NT2/D1 (cell line): ENCODE results near the gene RNFT2.
"Not testable (repeated sequence)": the region's sequence is repeated elsewhere in the genome, so short reads cannot be mapped to it uniquely, and the experiment has no call there.

Source experiments
- DNase-seq: peaks from one replicate; pipeline ENCODE4 v3.0.0-alpha.2; 2011; ENCODE audit warnings: low read depth, low spot score
- H3K27me3 ChIP-seq: 2 replicates; pipeline ENCODE4 v1.6.0; 2011; ENCODE audit warnings: mild to moderate bottlenecking; ENCODE audit not compliant: insufficient read length, insufficient read depth
- H3K36me3 ChIP-seq: 2 replicates; pipeline ENCODE4 v1.6.1; 2011; ENCODE audit warnings: mild to moderate bottlenecking, low read length, mixed read lengths; ENCODE audit not compliant: insufficient read depth, insufficient read length
- H3K4me1 ChIP-seq: 2 replicates; pipeline ENCODE4 v1.5.1; 2011; ENCODE audit not compliant: insufficient read depth, insufficient read length
- H3K4me3 ChIP-seq: 2 replicates; pipeline ENCODE4 v1.5.1; 2011; ENCODE audit warnings: low read depth; ENCODE audit not compliant: insufficient read length
- H3K9ac ChIP-seq: 2 replicates; pipeline ENCODE4 v1.6.0; 2011; ENCODE audit warnings: low read depth; ENCODE audit not compliant: insufficient read length
- H3K9me3 ChIP-seq: 2 replicates; pipeline ENCODE4 v1.5.1; 2011; ENCODE audit warnings: mild to moderate bottlenecking, low read length; ENCODE audit not compliant: insufficient read depth
- SUZ12 ChIP-seq: IDR thresholded peaks from 2 replicates; pipeline ENCODE4 v1.6.1; 2011; ENCODE audit not compliant: insufficient read length, insufficient read depth; ENCODE audit errors: extremely low read depth
- YY1 ChIP-seq: IDR thresholded peaks from 2 replicates; pipeline ENCODE4 v1.6.1; 2011; ENCODE audit not compliant: insufficient read length, insufficient read depth
- ZNF274 ChIP-seq: IDR thresholded peaks from 2 replicates; pipeline ENCODE4 v1.6.1; 2011; ENCODE audit warnings: mild to moderate bottlenecking, low read depth, low read length

Gene RNFT2

GRCh38 chr12:116749884-116750283, 11.8 kb downstream of the RNFT2 start:
- Histone ChIP-seq H3K9me3 (no peaks in the 10 kb centered on the region), H3K27me3 (no peaks in the 10 kb centered on the region), H3K4me3 (no peak overlapping the region), H3K9ac (no peak overlapping the region), H3K36me3 (peaks cover 14% of the 10 kb centered on the region), H3K4me1 (no peaks in the 10 kb centered on the region)
- TF ChIP-seq ZNF274 (no peak), YY1 (no peak), SUZ12 (no peak)
- DNase-seq, result no peak

GRCh38 chr12:116750298-116750697, 12.2 kb downstream of the RNFT2 start:
- H3K27me3 ChIP-seq, result no peaks in the 10 kb centered on the region
- TF ChIP-seq YY1, result no peak
- TF ChIP-seq SUZ12, result no peak
- TF ChIP-seq ZNF274, result no peak
- H3K9ac ChIP-seq, result no peak overlapping the region
- DNase-seq, result no peak
- H3K4me1 ChIP-seq, result no peaks in the 10 kb centered on the region
- H3K4me3 ChIP-seq, result no peak overlapping the region
- H3K9me3 ChIP-seq, result no peaks in the 10 kb centered on the region
- H3K36me3 ChIP-seq, result peaks cover 14% of the 10 kb centered on the region

GRCh38 chr12:116754097-116754496, 16.0 kb downstream of the RNFT2 start:
- not testable (repeated sequence) for H3K9me3 ChIP-seq, H3K4me3 ChIP-seq, H3K9ac ChIP-seq, H3K4me1 ChIP-seq, H3K27me3 ChIP-seq, DNase-seq
- H3K36me3 ChIP-seq, result peaks cover 11% of the 10 kb centered on the region

GRCh38 chr12:116754783-116755182, 16.7 kb downstream of the RNFT2 start:
- peaks cover 11% of the 10 kb centered on the region for H3K36me3 ChIP-seq
- H3K9ac ChIP-seq, H3K27me3 ChIP-seq, H3K9me3 ChIP-seq, DNase-seq, H3K4me3 ChIP-seq, H3K4me1 ChIP-seq: not testable (repeated sequence)

- Histone ChIP-seq H3K9ac (no peak overlapping the region), H3K4me3 (no peak overlapping the region), H3K36me3 (no peaks in the 10 kb centered on the region), H3K4me1 (peaks cover 2% of the 10 kb centered on the region), H3K27me3 (no peaks in the 10 kb centered on the region), H3K9me3 (no peaks in the 10 kb centered on the region)
- no peak for DNase-seq
- TF ChIP-seq YY1, result no peak
- no peak for TF ChIP-seq SUZ12
- no peak for TF ChIP-seq ZNF274
These were observed 21.9 kb downstream of the RNFT2 start for GRCh38 chr12:116759783-116760621.

GRCh38 chr12:116760622-116761020, 22.5 kb downstream of the RNFT2 start:
- TF ChIP-seq YY1 (no peak), ZNF274 (no peak), SUZ12 (no peak)
- Histone ChIP-seq H3K4me3 (no peak overlapping the region), H3K9ac (no peak overlapping the region)

GRCh38 chr12:116761499-116761898, 23.4 kb downstream of the RNFT2 start:
- no peak for DNase-seq
- no peak for TF ChIP-seq YY1
- TF ChIP-seq ZNF274, result no peak
- no peak for TF ChIP-seq SUZ12
- no peak overlapping the region for H3K9ac ChIP-seq
- no peaks in the 10 kb centered on the region for H3K27me3 ChIP-seq
- peaks cover under 1% of the 10 kb centered on the region for H3K36me3 ChIP-seq
- no peak overlapping the region for H3K4me3 ChIP-seq
- peaks cover 2% of the 10 kb centered on the region for H3K4me1 ChIP-seq
- no peaks in the 10 kb centered on the region for H3K9me3 ChIP-seq

More at GRCh38 chr12:116760622-116761020, 22.5 kb downstream of the RNFT2 start:
- Histone ChIP-seq H3K9me3 (no peaks in the 10 kb centered on the region), H3K4me1 (peaks cover 2% of the 10 kb centered on the region), H3K36me3 (no peaks in the 10 kb centered on the region), H3K27me3 (no peaks in the 10 kb centered on the region)
- DNase-seq, result no peak

- Histone ChIP-seq H3K27me3 (no peaks in the 10 kb centered on the region), H3K4me3 (no peak overlapping the region), H3K4me1 (no peaks in the 10 kb centered on the region), H3K9me3 (no peaks in the 10 kb centered on the region), H3K9ac (no peak overlapping the region), H3K36me3 (peaks cover 5% of the 10 kb centered on the region)
- DNase-seq, result no peak
- TF ChIP-seq ZNF274 (no peak), YY1 (no peak), SUZ12 (no peak)
These were observed 27.2 kb downstream of the RNFT2 start for GRCh38 chr12:116765271-116765670.
